GM12878 (cell line): ENCODE measurements around the gene LTB4R2. TPM values are rescaled to one million over a fixed set of nuclear protein-coding genes. Genes with fewer than 3 reads are reported as not detected.
A peak's percentile ranks its signal among the peaks of the same experiment; 100 is the strongest.

Experiments
- ATF2 ChIP-seq: IDR thresholded peaks from 2 replicates; pipeline ENCODE4 v1.6.1; 2012; ENCODE audit warnings: low read length, inconsistent platforms
- ATF3 ChIP-seq: IDR thresholded peaks from 2 replicates; pipeline ENCODE4 v1.6.1; 2011; ENCODE audit warnings: low read depth, mild to moderate bottlenecking, low read length, moderate library complexity, borderline replicate concordance; ENCODE audit errors: extremely low read depth
- BMI1 ChIP-seq: fragments of 450-650 bp; IDR thresholded peaks from 2 replicates; pipeline ENCODE4 v1.6.1; 2016; ENCODE audit warnings: mild to moderate bottlenecking, moderate library complexity, borderline replicate concordance
- CBX5 ChIP-seq: sonication (generic); IDR thresholded peaks from 2 replicates; pipeline ENCODE4 v1.6.1; 2016; ENCODE audit warnings: low read depth, moderate library complexity, mild to moderate bottlenecking, inconsistent platforms
- CHD1 ChIP-seq: IDR thresholded peaks from 2 replicates; pipeline ENCODE4 v1.6.1; 2012; ENCODE audit warnings: low read depth, low read length, improper control_type of control experiment
- DPF2 ChIP-seq: fragments of 450-650 bp; IDR thresholded peaks from 2 replicates; pipeline ENCODE4 v1.6.1; 2017; ENCODE audit warnings: mild to moderate bottlenecking
- ELK1 ChIP-seq: IDR thresholded peaks from 2 replicates; pipeline ENCODE4 v1.6.1; 2012; ENCODE audit warnings: low read depth, low read length, improper control_type of control experiment
- ESRRA ChIP-seq: IDR thresholded peaks from 2 replicates; pipeline ENCODE4 v1.6.1; 2012; ENCODE audit warnings: mild to moderate bottlenecking, low read length, improper control_type of control experiment
- LARP7 ChIP-seq: fragments of 450-650 bp; IDR thresholded peaks from 2 replicates; pipeline ENCODE4 v1.6.1; 2017; ENCODE audit warnings: mild to moderate bottlenecking
- MEF2A ChIP-seq: IDR thresholded peaks from 2 replicates; pipeline ENCODE4 v1.6.1; 2011; ENCODE audit warnings: low read depth, mild to moderate bottlenecking, low read length, moderate library complexity; ENCODE audit not compliant: insufficient read depth
- NBN ChIP-seq: fragments of 450-650 bp; IDR thresholded peaks from 2 replicates; pipeline ENCODE4 v1.6.1; 2016
- NFYA ChIP-seq: IDR thresholded peaks from 2 replicates; pipeline ENCODE4 v1.6.1; 2011; ENCODE audit warnings: low read depth, mild to moderate bottlenecking, low read length, improper control_type of control experiment, borderline replicate concordance
- NFYB ChIP-seq: IDR thresholded peaks from 2 replicates; pipeline ENCODE4 v1.6.1; 2011; ENCODE audit warnings: low read depth, mild to moderate bottlenecking, low read length, improper control_type of control experiment, moderate library complexity; ENCODE audit not compliant: insufficient read depth
- NR2C1 ChIP-seq: fragments of 450-650 bp; IDR thresholded peaks from 2 replicates; pipeline ENCODE4 v1.6.1; 2017; ENCODE audit warnings: antibody characterized with exemption, mild to moderate bottlenecking, moderate library complexity
- POLR2AphosphoS2 ChIP-seq: IDR thresholded peaks from 2 replicates; pipeline ENCODE4 v1.6.1; 2011; ENCODE audit warnings: low read depth, mild to moderate bottlenecking, low read length, improper control_type of control experiment, moderate library complexity
- REST ChIP-seq: IDR thresholded peaks from 2 replicates; pipeline ENCODE4 v1.6.1; 2012; ENCODE audit warnings: mild to moderate bottlenecking, low read depth, low read length
- RUNX3 ChIP-seq: IDR thresholded peaks from 2 replicates; pipeline ENCODE4 v1.6.1; 2012; ENCODE audit warnings: low read length, inconsistent platforms
- SMAD5 ChIP-seq: IDR thresholded peaks from 2 replicates; pipeline ENCODE4 v1.6.1; 2016; ENCODE audit warnings: antibody characterized with exemption, low read depth
- ZNF207 ChIP-seq: fragments of 450-650 bp; IDR thresholded peaks from 2 replicates; pipeline ENCODE4 v1.6.1; 2014; ENCODE audit warnings: antibody characterized with exemption, mild to moderate bottlenecking, borderline replicate concordance
- ZNF687 ChIP-seq: fragments of 450-650 bp; IDR thresholded peaks from 2 replicates; pipeline ENCODE4 v1.6.1; 2017; ENCODE audit warnings: mild to moderate bottlenecking, moderate library complexity
- ZSCAN29 ChIP-seq: fragments of 450-650 bp; IDR thresholded peaks from 2 replicates; pipeline ENCODE4 v1.6.1; 2017; ENCODE audit warnings: mild to moderate bottlenecking, moderate library complexity
- polyA plus RNA-seq, 11 experiments: library from polyadenylated mRNA; depleted of rRNA in 4 of 11; unstranded in 6 of 11; stranded (reverse) in 5 of 11; fragments of >200 nt; fragmentation: Nextera tagmentation in 4 of 11; fragmentation: Illumina TruSeq in 1 of 11; extraction: Ambion mirVana in 4 of 11; extraction: Trizol in 1 of 11; gene quantifications; 1 replicate in 1 of 11; 2 replicates in 10 of 11; pipeline versions ENCODE4 v1.2.1 to v1.2.3, GENCODE V29; 2011 to 2016; ENCODE audit warnings: inconsistent platforms in 2 of 11, missing spikeins in 2 of 11, low read depth in 1 of 11
- total RNA-seq, 4 experiments: library from RNA; depleted of rRNA in 3 of 4; stranded (reverse); fragments of >200 nt in 3 of 4; fragmentation: Illumina TruSeq in 1 of 4; extraction: Trizol in 1 of 4; gene quantifications; 2 replicates each; pipeline versions ENCODE4 v1.2.1 to v1.2.3, GENCODE V29; 2013 to 2021

Gene LTB4R2
- total and polyA plus RNA-seq, 10 of the 15 experiments (the other 5 are each of a cell fraction or from before 2014, with no cell fraction given): 0.06 to 16.0 (median 2.6) TPM

- no peak for TF ChIP-seq ZNF687
- TF ChIP-seq REST: no peak
- TF ChIP-seq NBN: peak; percentile 90
- TF ChIP-seq SMAD5: no peak
- TF ChIP-seq CBX5: no peak
- TF ChIP-seq POLR2AphosphoS2: no peak
- TF ChIP-seq RUNX3: peak; percentile 55
- TF ChIP-seq ATF2: peak; percentile 81
- TF ChIP-seq ZSCAN29: no peak
- TF ChIP-seq ATF3: no peak
- no peak for TF ChIP-seq NR2C1
- no peak for TF ChIP-seq NFYA
- TF ChIP-seq ESRRA: no peak
- TF ChIP-seq BMI1: no peak
- TF ChIP-seq DPF2: peak; percentile 93
- no peak for TF ChIP-seq NFYB
- TF ChIP-seq MEF2A: no peak
- no peak for TF ChIP-seq CHD1
- TF ChIP-seq LARP7: no peak
- no peak for TF ChIP-seq ELK1
- TF ChIP-seq ZNF207: peak; percentile 40; the same call in 1 of the 2 replicates
Observed at GRCh38 chr14:24274101-24274543, 35.8 kb upstream of the LTB4R2 start (continued).
